T-helper 2 cell treated with Interferon-gamma antibody and Interleukin-4, amounts not matched to agents 5 μg/mL and 100 μg/mL, for 36 hours (primary cell): ENCODE data around the gene TMED8.
"Not testable (repeated sequence)": the region's sequence is repeated elsewhere in the genome, so short reads cannot be mapped to it uniquely, and the experiment has no call there.

ENCODE experiments used
- DNase-seq: peaks from one replicate; pipeline ENCODE4 v3.0.0; 2021; ENCODE audit warnings: low spot score
- H3K27ac Mint-ChIP-seq: one replicate; pipeline ENCODE4 v1.8.0; 2021; ENCODE audit warnings: mild to moderate bottlenecking, mixed read lengths
- H3K27me3 Mint-ChIP-seq: one replicate; pipeline ENCODE4 v1.8.0; 2021; ENCODE audit warnings: low read depth, mixed read lengths
- H3K36me3 Mint-ChIP-seq: one replicate; pipeline ENCODE4 v1.8.0; 2021; ENCODE audit warnings: low read depth, mixed read lengths
- H3K4me1 Mint-ChIP-seq: one replicate; pipeline ENCODE4 v1.8.0; 2021; ENCODE audit warnings: low read depth, mixed read lengths
- H3K4me3 Mint-ChIP-seq: one replicate; pipeline ENCODE4 v1.8.0; 2022; ENCODE audit warnings: mild to moderate bottlenecking, moderate library complexity, mixed read lengths
- H3K9me3 Mint-ChIP-seq: one replicate; pipeline ENCODE4 v1.8.0; 2021; ENCODE audit warnings: mixed read lengths

TMED8 gene

GRCh38 chr14:77344377-77344996 is 32.4 kb downstream of the TMED8 start:
- Mint-ChIP-seq H3K27me3 (no peaks in the 10 kb centered on the region), H3K36me3 (peaks cover 12% of the 10 kb centered on the region), H3K9me3 (no peaks in the 10 kb centered on the region), H3K4me3 (no peak overlapping the region), H3K4me1 (no peaks in the 10 kb centered on the region), H3K27ac (no peak overlapping the region)
- DNase-seq = no peak

DNA sequence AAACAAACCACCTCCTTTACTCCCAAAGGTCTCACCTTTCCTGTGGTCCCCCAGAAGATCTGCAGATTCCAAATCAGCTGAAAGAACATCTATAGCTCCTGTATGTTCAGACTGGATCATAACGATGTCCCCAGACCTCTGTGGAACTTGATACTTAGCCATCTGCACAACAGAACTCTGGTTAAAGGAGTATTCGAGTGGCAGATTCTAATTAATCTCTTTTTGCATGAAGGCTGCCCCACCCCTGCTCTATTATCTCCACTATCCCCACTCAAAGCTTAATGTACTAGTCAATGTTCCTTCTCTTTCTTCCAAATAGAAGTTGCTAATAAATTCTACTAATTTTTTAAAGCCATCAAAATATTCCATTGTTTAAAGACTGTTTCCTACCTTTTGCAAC is 33.2 kb downstream of the TMED8 start:
- Mint-ChIP-seq H3K9me3 (no peaks in the 10 kb centered on the region), H3K27ac (no peak overlapping the region), H3K4me1 (no peaks in the 10 kb centered on the region), H3K36me3 (peaks cover 12% of the 10 kb centered on the region), H3K4me3 (no peak overlapping the region), H3K27me3 (no peaks in the 10 kb centered on the region)
- DNase-seq = no peak

DNA sequence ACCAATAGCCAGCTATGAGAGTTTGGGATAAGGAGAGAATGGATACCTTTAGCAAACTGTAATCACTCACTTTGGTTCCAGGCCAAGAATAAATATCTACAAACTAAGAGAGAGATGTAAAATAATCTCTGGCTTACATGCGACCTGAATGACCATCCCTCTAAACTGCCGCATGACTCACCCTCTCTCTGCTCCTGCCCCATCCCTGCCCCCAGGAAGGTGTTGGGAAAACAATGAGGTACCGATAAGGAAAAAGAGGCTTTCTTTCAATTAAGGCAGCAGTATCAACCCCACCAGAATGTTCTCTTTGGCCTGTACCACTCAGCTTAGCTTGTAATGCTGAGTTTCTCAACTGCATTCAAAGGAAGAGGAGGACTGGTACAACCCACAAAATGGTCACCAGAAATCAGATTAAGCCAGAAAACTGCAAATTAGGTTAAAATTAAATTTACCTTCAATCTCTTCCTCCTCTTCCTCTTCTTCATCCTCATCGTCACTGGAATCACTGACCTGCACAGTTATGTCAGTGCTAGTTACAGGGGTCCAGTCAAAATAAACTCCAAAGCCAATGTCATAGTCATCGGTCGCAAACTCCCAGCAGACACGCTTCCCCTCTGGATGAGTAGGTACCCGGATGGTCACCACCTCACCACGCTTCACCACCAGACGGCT is 34.0 kb downstream of the TMED8 start:
- peaks cover 12% of the 10 kb centered on the region for H3K36me3 Mint-ChIP-seq
- H3K27me3 Mint-ChIP-seq = no peaks in the 10 kb centered on the region
- no peaks in the 10 kb centered on the region for H3K4me1 Mint-ChIP-seq
- H3K4me3 Mint-ChIP-seq = no peak overlapping the region
- DNase-seq = no peak
- H3K27ac Mint-ChIP-seq = no peak overlapping the region
- H3K9me3 Mint-ChIP-seq = no peaks in the 10 kb centered on the region

- no peak for DNase-seq
- Mint-ChIP-seq H3K27ac (no peak overlapping the region), H3K27me3 (no peaks in the 10 kb centered on the region), H3K36me3 (peaks cover 10% of the 10 kb centered on the region), H3K4me1 (no peaks in the 10 kb centered on the region), H3K4me3 (no peak overlapping the region), H3K9me3 (no peaks in the 10 kb centered on the region)
Observed at GRCh38 chr14:77340389-77340788, 36.5 kb downstream of the TMED8 start.

GRCh38 chr14:77339407-77339806 is 37.5 kb downstream of the TMED8 start:
- Mint-ChIP-seq H3K4me3 (no peak overlapping the region), H3K4me1 (no peaks in the 10 kb centered on the region), H3K9me3 (no peaks in the 10 kb centered on the region), H3K36me3 (peaks cover 10% of the 10 kb centered on the region), H3K27me3 (no peaks in the 10 kb centered on the region), H3K27ac (no peak overlapping the region)
- no peak for DNase-seq

GRCh38 chr14:77338302-77338701 is 38.6 kb downstream of the TMED8 start:
- DNase-seq = no peak
- H3K4me3 Mint-ChIP-seq = no peak overlapping the region
- no peaks in the 10 kb centered on the region for H3K27me3 Mint-ChIP-seq
- no peak overlapping the region for H3K27ac Mint-ChIP-seq
- no peaks in the 10 kb centered on the region for H3K4me1 Mint-ChIP-seq
- peaks cover 10% of the 10 kb centered on the region for H3K36me3 Mint-ChIP-seq
- H3K9me3 Mint-ChIP-seq = no peaks in the 10 kb centered on the region

DNA sequence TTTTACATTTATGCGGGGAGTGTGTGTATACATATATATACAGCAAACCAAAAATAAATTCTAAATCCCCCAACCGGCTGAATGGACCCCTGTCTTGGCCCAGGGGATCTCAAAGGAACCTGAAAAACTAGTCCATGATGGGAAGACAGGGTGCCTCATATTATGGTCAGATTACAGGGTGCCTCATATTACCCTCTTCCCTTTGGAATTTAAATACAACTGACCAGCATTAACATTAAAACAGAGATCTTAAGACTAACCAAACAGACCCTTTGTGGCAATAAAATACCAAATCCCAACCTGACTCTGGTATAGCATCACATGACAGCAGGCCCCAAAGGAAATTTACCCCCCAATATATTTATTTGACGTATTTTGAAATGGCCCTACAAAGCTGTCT is 39.0 kb downstream of the TMED8 start:
- Mint-ChIP-seq H3K27ac (no peak overlapping the region), H3K4me3 (no peak overlapping the region), H3K9me3 (no peaks in the 10 kb centered on the region), H3K36me3 (peaks cover 8% of the 10 kb centered on the region), H3K27me3 (no peaks in the 10 kb centered on the region), H3K4me1 (no peaks in the 10 kb centered on the region)
- no peak for DNase-seq

DNA sequence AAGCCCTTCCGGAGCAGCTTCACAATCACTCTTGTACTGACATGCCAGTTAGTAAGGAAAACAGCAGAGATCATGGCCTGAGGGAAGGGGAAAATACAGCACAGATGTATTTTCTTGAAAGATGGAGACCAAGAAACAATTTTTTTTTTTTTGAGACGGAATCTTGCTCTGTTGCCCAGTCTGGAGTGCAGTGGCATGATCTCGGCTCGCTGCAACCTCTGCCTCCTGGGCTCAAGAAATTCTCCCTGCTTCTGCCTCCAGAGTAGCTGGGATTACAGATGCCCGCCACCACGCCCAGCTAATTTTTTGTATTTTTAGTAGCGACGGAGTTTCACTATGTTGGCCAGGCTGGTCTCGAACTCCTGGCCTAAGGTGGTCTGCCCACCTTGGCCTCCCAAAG is 39.6 kb downstream of the TMED8 start:
- not testable (repeated sequence) for H3K9me3 Mint-ChIP-seq, DNase-seq, H3K4me3 Mint-ChIP-seq, H3K27me3 Mint-ChIP-seq, H3K27ac Mint-ChIP-seq, H3K4me1 Mint-ChIP-seq, H3K36me3 Mint-ChIP-seq

- H3K4me3 Mint-ChIP-seq = no peak overlapping the region
- H3K27ac Mint-ChIP-seq = no peak overlapping the region
- no peaks in the 10 kb centered on the region for H3K4me1 Mint-ChIP-seq
- no peaks in the 10 kb centered on the region for H3K36me3 Mint-ChIP-seq
- H3K9me3 Mint-ChIP-seq = no peaks in the 10 kb centered on the region
- no peaks in the 10 kb centered on the region for H3K27me3 Mint-ChIP-seq
- DNase-seq = no peak
Observed at GRCh38 chr14:77335576-77335975, 41.3 kb downstream of the TMED8 start.

GRCh38 chr14:77329872-77330271 is 47.0 kb downstream of the TMED8 start:
- Mint-ChIP-seq H3K27me3 (no peaks in the 10 kb centered on the region), H3K4me3 (no peak overlapping the region), H3K36me3 (no peaks in the 10 kb centered on the region), H3K4me1 (no peaks in the 10 kb centered on the region), H3K9me3 (no peaks in the 10 kb centered on the region), H3K27ac (no peak overlapping the region)
- no peak for DNase-seq

DNA sequence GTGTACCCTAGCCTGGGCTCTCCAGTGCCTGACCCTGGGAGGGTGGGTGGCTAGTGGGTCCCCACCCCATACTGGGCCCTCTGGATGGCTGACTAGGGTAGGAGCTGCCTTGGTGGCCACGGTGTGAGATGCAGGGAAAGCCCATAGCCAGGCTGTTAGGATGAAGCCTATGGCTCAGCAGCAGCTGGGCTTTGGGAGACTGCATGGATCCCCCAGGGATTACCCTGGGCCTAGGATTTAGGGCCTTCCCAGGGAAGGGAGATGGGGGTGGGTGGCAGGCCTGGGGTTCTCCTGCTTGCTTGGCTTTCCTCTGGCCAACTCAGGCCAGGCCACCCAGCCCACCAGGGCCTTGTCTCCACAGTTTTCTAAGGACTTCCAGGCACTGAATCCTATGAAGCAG is 49.8 kb downstream of the TMED8 start:
- no peak for DNase-seq
- H3K4me3 Mint-ChIP-seq = no peak overlapping the region
- H3K9me3 Mint-ChIP-seq = no peaks in the 10 kb centered on the region
- H3K36me3 Mint-ChIP-seq = no peaks in the 10 kb centered on the region
- peaks cover 7% of the 10 kb centered on the region for H3K4me1 Mint-ChIP-seq
- H3K27ac Mint-ChIP-seq = no peak overlapping the region
- H3K27me3 Mint-ChIP-seq = no peaks in the 10 kb centered on the region

DNA sequence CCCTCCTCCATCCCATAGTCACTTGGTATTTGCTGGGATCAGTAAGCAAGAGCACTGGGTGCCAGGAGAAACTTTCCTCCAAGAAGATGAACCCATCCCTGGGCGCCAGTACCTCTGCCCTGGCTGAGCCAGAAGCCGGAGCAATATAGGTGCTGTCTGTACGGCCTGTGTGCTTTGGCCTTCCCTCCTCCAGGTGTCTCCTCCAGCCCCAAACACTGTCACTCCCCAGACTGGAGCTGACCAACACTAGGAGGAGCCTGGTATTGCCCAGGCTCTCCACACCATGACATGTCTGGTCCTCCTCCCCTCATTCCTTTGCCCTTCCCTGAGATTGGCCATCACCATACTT is 51.2 kb downstream of the TMED8 start:
- H3K9me3 Mint-ChIP-seq = no peaks in the 10 kb centered on the region

DNA sequence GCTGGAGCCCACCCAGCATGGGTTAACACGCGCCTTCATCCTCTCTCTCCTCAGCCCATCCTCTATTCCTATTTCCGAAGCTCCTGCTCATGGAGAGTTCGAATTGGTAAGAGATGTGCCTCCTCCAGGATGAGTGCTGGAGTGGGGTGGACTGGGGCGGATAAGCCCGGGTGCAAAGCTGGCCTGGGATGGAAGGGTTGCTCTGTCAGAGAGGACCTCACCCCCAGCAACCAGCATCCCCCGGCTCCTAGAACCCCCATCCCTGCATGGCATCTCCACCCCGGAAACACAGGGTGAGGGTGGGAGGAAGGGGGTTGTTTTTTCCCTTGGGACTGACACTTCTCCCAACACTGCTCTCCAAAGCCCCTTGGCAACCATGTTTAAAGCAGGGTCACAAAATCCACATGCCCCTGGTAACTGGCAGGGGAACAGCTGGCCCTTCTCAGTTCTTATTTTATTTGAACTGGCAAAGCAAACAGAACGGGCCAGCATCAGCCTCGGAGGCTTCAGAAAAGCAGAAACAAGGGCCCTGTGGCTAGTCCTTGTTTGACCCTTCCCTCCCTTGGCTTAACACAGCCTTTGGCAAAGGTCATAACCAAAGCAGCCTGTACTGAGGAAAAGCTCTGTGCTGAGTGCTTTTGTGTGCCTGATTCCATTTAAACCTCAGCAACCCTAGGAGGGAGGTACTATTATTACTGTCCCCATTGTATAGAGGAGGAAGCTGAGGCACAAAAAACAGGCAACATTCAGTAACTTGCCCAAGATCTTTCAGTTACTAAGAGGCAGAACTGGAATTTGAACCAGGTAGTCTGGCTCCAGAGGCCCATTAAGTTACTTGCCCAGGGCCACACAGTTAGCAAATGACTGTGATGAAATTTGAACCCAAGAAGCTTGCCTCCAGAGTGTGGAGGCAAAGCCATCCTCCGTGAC is 51.8 kb downstream of the TMED8 start:
- H3K27ac Mint-ChIP-seq = no peak overlapping the region
- H3K27me3 Mint-ChIP-seq = no peaks in the 10 kb centered on the region
- peaks cover 14% of the 10 kb centered on the region for H3K4me1 Mint-ChIP-seq
- no peaks in the 10 kb centered on the region for H3K36me3 Mint-ChIP-seq
- DNase-seq = no peak
- H3K9me3 Mint-ChIP-seq = no peaks in the 10 kb centered on the region
- H3K4me3 Mint-ChIP-seq = no peak overlapping the region

More for the DNA sequence above, 51.2 kb downstream of the TMED8 start:
- Mint-ChIP-seq H3K27me3 (no peaks in the 10 kb centered on the region), H3K4me3 (no peak overlapping the region), H3K36me3 (no peaks in the 10 kb centered on the region), H3K4me1 (peaks cover 12% of the 10 kb centered on the region), H3K27ac (no peak overlapping the region)
- DNase-seq = no peak

DNA sequence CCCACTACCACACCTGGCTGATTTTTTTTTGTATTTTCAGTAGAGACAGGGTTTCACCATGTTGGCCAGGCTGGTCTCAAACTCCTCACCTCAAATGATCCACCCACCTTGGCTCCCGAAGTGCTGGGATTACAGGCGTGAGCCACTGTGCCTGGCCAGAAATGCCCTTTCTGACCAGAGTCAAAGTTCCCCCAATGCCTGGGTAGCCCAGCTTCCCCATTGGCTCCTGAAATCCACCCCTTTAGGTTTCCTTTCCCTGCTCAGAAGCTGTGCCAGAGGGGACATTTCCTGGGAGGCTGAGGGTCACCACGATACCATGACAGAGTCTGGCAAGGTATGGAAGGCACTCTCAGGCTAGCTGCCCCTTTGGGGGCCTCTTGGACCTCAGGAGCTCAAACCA is 52.6 kb downstream of the TMED8 start:
- no peaks in the 10 kb centered on the region for H3K9me3 Mint-ChIP-seq
- no peaks in the 10 kb centered on the region for H3K36me3 Mint-ChIP-seq
- DNase-seq = no peak
- H3K4me3 Mint-ChIP-seq = no peak overlapping the region
- H3K27ac Mint-ChIP-seq = no peak overlapping the region
- H3K27me3 Mint-ChIP-seq = no peaks in the 10 kb centered on the region
- peaks cover 20% of the 10 kb centered on the region for H3K4me1 Mint-ChIP-seq
